ENCODE data around the gene ZNF256.

Gene ZNF256

GRCh38 chr19:57914531-57914930 is 33.0 kb downstream of the ZNF256 start:
- H3K27me3 ChIP-seq (replicated peaks; ENCODE audit: insufficient read depth, low read length) = no peaks in the 10 kb centered on the region
- H3K9me3 ChIP-seq (replicated peaks; ENCODE audit: insufficient read depth, low read length) = no peaks in the 10 kb centered on the region
- peaks cover 9% of the 10 kb centered on the region for H3K36me3 ChIP-seq (replicated peaks; ENCODE audit: insufficient read depth, low read length)
- no peak overlapping the region for H3K4me3 ChIP-seq (ENCODE audit: low read length)
- DNase-seq = no peak
- H3K79me2 ChIP-seq (ENCODE audit: low read length) = 0 out of 2 replicates have a peak, but pooled peaks cover 3% of the 10 kb centered on the region
- H3F3A ChIP-seq (ENCODE audit: insufficient read depth, low read length) = no peaks in the 10 kb centered on the region
- H4K20me1 ChIP-seq (ENCODE audit: insufficient read depth, low read length) = no peaks in the 10 kb centered on the region
- H3K4me2 ChIP-seq (ENCODE audit: low read depth, low read length) = no peak overlapping the region
- H2AFZ ChIP-seq (ENCODE audit: low read length) = no peak overlapping the region
- TF ChIP-seq EZH2phosphoT487 (IDR thresholded peaks at IDR 0.05; ENCODE audit: low read length) (no peak), CTCF (IDR thresholded peaks at IDR 0.05; ENCODE audit: low read length) (no peak), EZH2 (optimal IDR thresholded peaks at IDR 0.05; ENCODE audit: low read depth, low read length) (no peak)
- no peaks in the 10 kb centered on the region for H3K9me2 ChIP-seq (replicated peaks; ENCODE audit: insufficient read depth, low read length)
- no peak overlapping the region for H3K9ac ChIP-seq (ENCODE audit: low read length)
- H3K27ac ChIP-seq (ENCODE audit: low read length) = no peak overlapping the region
- H3K4me1 ChIP-seq (ENCODE audit: low read length) = no peaks in the 10 kb centered on the region

- Histone ChIP-seq H3K4me3 (ENCODE audit: low read length) (no peak overlapping the region), H3K79me2 (ENCODE audit: low read length) (no peaks in the 10 kb centered on the region), H3K4me2 (ENCODE audit: low read depth, low read length) (no peak overlapping the region), H3K4me1 (ENCODE audit: low read length) (no peaks in the 10 kb centered on the region), H3F3A (ENCODE audit: insufficient read depth, low read length) (no peaks in the 10 kb centered on the region), H3K27me3 (replicated peaks; ENCODE audit: insufficient read depth, low read length) (no peaks in the 10 kb centered on the region), H4K20me1 (ENCODE audit: insufficient read depth, low read length) (no peaks in the 10 kb centered on the region), H3K9me3 (replicated peaks; ENCODE audit: insufficient read depth, low read length) (no peaks in the 10 kb centered on the region), H3K27ac (ENCODE audit: low read length) (no peak overlapping the region), H3K36me3 (replicated peaks; ENCODE audit: insufficient read depth, low read length) (peaks cover 9% of the 10 kb centered on the region), H3K9ac (ENCODE audit: low read length) (no peak overlapping the region), H2AFZ (ENCODE audit: low read length) (no peak overlapping the region), H3K9me2 (replicated peaks; ENCODE audit: insufficient read depth, low read length) (no peaks in the 10 kb centered on the region)
- DNase-seq = no peak
- TF ChIP-seq EZH2phosphoT487 (IDR thresholded peaks at IDR 0.05; ENCODE audit: low read length) (no peak), CTCF (IDR thresholded peaks at IDR 0.05; ENCODE audit: low read length) (no peak), EZH2 (optimal IDR thresholded peaks at IDR 0.05; ENCODE audit: low read depth, low read length) (no peak)
Measured at GRCh38 chr19:57907394-57907793, 40.1 kb downstream of the ZNF256 start.

GRCh38 chr19:57905258-57905657 is 42.2 kb downstream of the ZNF256 start:
- DNase-seq = no peak
- Histone ChIP-seq H3K27ac (ENCODE audit: low read length) (no peak overlapping the region), H2AFZ (ENCODE audit: low read length) (no peak overlapping the region), H3F3A (ENCODE audit: insufficient read depth, low read length) (no peaks in the 10 kb centered on the region), H3K4me3 (ENCODE audit: low read length) (no peak overlapping the region), H3K4me2 (ENCODE audit: low read depth, low read length) (no peak overlapping the region), H3K4me1 (ENCODE audit: low read length) (no peaks in the 10 kb centered on the region), H3K9me3 (replicated peaks; ENCODE audit: insufficient read depth, low read length) (no peaks in the 10 kb centered on the region), H4K20me1 (ENCODE audit: insufficient read depth, low read length) (no peaks in the 10 kb centered on the region), H3K79me2 (ENCODE audit: low read length) (no peaks in the 10 kb centered on the region), H3K9ac (ENCODE audit: low read length) (no peak overlapping the region), H3K9me2 (replicated peaks; ENCODE audit: insufficient read depth, low read length) (no peaks in the 10 kb centered on the region), H3K36me3 (replicated peaks; ENCODE audit: insufficient read depth, low read length) (no peaks in the 10 kb centered on the region), H3K27me3 (replicated peaks; ENCODE audit: insufficient read depth, low read length) (no peaks in the 10 kb centered on the region)
- TF ChIP-seq EZH2phosphoT487 (IDR thresholded peaks at IDR 0.05; ENCODE audit: low read length) = no peak
- no peak for TF ChIP-seq CTCF (IDR thresholded peaks at IDR 0.05; ENCODE audit: low read length)
- no peak for TF ChIP-seq EZH2 (optimal IDR thresholded peaks at IDR 0.05; ENCODE audit: low read depth, low read length)
